Ishikawa (cell line): ENCODE results near the gene MRTFB.

ENCODE experiments used
- CEBPB ChIP-seq: IDR thresholded peaks from 2 replicates; pipeline ENCODE4 v1.6.1; 2012
- CREB1 ChIP-seq: IDR thresholded peaks from 2 replicates; pipeline ENCODE4 v1.6.1; 2012; ENCODE audit warnings: low read depth
- EGR1 ChIP-seq: IDR thresholded peaks from 2 replicates; pipeline ENCODE4 v1.6.1; 2012
- EP300 ChIP-seq: IDR thresholded peaks from 2 replicates; pipeline ENCODE4 v1.6.1; 2012; ENCODE audit warnings: borderline replicate concordance
- FOXM1 ChIP-seq: IDR thresholded peaks from 2 replicates; pipeline ENCODE4 v1.6.1; 2012; ENCODE audit warnings: low read depth, borderline replicate concordance
- MAX ChIP-seq: IDR thresholded peaks from 2 replicates; pipeline ENCODE4 v1.6.1; 2012
- NFIC ChIP-seq: IDR thresholded peaks from 2 replicates; pipeline ENCODE4 v1.6.1; 2012
- RAD21 ChIP-seq: IDR thresholded peaks from 2 replicates; pipeline ENCODE4 v1.6.1; 2012; ENCODE audit warnings: low read depth
- REST ChIP-seq: IDR thresholded peaks from 2 replicates; pipeline ENCODE4 v1.6.1; 2012; ENCODE audit warnings: low read depth, mild to moderate bottlenecking
- TAF1 ChIP-seq: IDR thresholded peaks from 2 replicates; pipeline ENCODE4 v1.6.1; 2012; ENCODE audit warnings: low read depth, mild to moderate bottlenecking
- TCF12 ChIP-seq: IDR thresholded peaks from 2 replicates; pipeline ENCODE4 v1.6.1; 2012; ENCODE audit warnings: low read depth
- TEAD4 ChIP-seq: IDR thresholded peaks from 2 replicates; pipeline ENCODE4 v1.6.1; 2012
- USF1 ChIP-seq: IDR thresholded peaks from 2 replicates; pipeline ENCODE4 v1.6.1; 2012
- YY1 ChIP-seq: IDR thresholded peaks from 2 replicates; pipeline ENCODE4 v1.6.1; 2012; ENCODE audit warnings: low read depth
- ZBTB7A ChIP-seq: IDR thresholded peaks from 2 replicates; pipeline ENCODE4 v1.6.1; 2012; ENCODE audit warnings: low read depth

The MRTFB gene

GRCh38 chr16:14187517-14188338, 116.6 kb downstream of the MRTFB start:
- TF ChIP-seq EGR1: no peak

- TF ChIP-seq EGR1 (no peak), NFIC (no peak), RAD21 (no peak), ZBTB7A (no peak), FOXM1 (no peak), REST (no peak), TCF12 (no peak), YY1 (no peak), CREB1 (no peak), TAF1 (no peak), CEBPB (no peak), MAX (no peak), TEAD4 (no peak), USF1 (no peak)
Measured at GRCh38 chr16:14193316-14193871, 122.3 kb downstream of the MRTFB start.

GRCh38 chr16:14194721-14195120, 123.6 kb downstream of the MRTFB start:
- no peak for TF ChIP-seq TAF1

- TF ChIP-seq USF1 (no peak), CREB1 (no peak), MAX (no peak)
Measured at GRCh38 chr16:14196011-14196410, 124.9 kb downstream of the MRTFB start.

- TF ChIP-seq EP300 (no peak), TAF1 (no peak), USF1 (no peak), YY1 (no peak), ZBTB7A (no peak), CEBPB (no peak), TEAD4 (no peak), RAD21 (no peak), EGR1 (no peak), NFIC (no peak), FOXM1 (no peak), CREB1 (no peak), TCF12 (no peak), REST (no peak)
Measured at GRCh38 chr16:14196539-14196938, 125.4 kb downstream of the MRTFB start.

- no peak for TF ChIP-seq NFIC
- TF ChIP-seq CEBPB: no peak
- TF ChIP-seq TCF12: no peak
- TF ChIP-seq TEAD4: no peak
- TF ChIP-seq RAD21: no peak
- no peak for TF ChIP-seq CREB1
- no peak for TF ChIP-seq USF1
- no peak for TF ChIP-seq TAF1
Measured at GRCh38 chr16:14198012-14198411, 126.9 kb downstream of the MRTFB start.
